ENCODE data around the gene SSB.
A peak's percentile ranks its signal among the peaks of the same experiment; 100 is the strongest.

The SSB gene

GRCh38 chr2:169822036-169822435 lies 23.4 kb downstream of the SSB start:
- DNase-seq (ENCODE audit: extremely low read depth, low read depth), result no peak
- H3K4me3 ChIP-seq (replicated peaks; ENCODE audit: low read depth, low read length), result no peak overlapping the region
- no peak for TF ChIP-seq CTCF (IDR thresholded peaks at IDR 0.05; ENCODE audit: low read depth, low read length, missing control alignments)

- DNase-seq (ENCODE audit: extremely low read depth, low read depth), result no peak
- peak overlapping the region; percentile 76 for H3K4me3 ChIP-seq (replicated peaks; ENCODE audit: low read depth, low read length)
- TF ChIP-seq CTCF (IDR thresholded peaks at IDR 0.05; ENCODE audit: low read depth, low read length, missing control alignments), result no peak
Observed at GRCh38 chr2:169822785-169823392, 24.2 kb downstream of the SSB start.

DNA sequence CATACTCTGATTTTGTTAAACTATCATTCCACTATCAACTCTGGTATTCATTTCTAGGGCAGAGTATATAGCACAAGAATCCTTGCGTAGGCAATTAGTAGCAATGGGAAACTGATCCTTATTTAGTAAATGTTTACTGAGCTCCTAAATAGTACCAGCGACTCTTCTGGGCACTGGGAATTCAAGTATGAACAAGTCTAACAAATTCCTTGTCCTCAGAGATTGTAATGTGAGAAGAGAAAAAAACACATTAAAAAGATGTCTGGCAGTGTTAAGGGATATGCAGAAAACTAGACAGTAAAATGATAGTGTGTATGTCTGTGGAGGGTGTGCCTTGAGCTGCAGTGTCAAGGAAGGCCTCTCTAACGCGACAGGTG lies 25.3 kb downstream of the SSB start:
- peak overlapping the region; percentile 76 for H3K4me3 ChIP-seq (replicated peaks; ENCODE audit: low read depth, low read length)
- no peak for DNase-seq (ENCODE audit: extremely low read depth, low read depth)
- no peak for TF ChIP-seq CTCF (IDR thresholded peaks at IDR 0.05; ENCODE audit: low read depth, low read length, missing control alignments)

- H3K4me3 ChIP-seq (replicated peaks; ENCODE audit: low read depth, low read length), result peak within 1 kb of the TSS; percentile 76
- peak; percentile 47 for DNase-seq (ENCODE audit: extremely low read depth, low read depth)
- peak; percentile 77 for TF ChIP-seq CTCF (IDR thresholded peaks at IDR 0.05; ENCODE audit: low read depth, low read length, missing control alignments)
Observed at GRCh38 chr2:169824373-169825333, 26.0 kb downstream of the SSB start, which contains the start of gene METTL5. TSS of gene METTL5 (minus strand) at chr2:169824905. CDS start at chr2:169824597, 308 bp downstream.

DNA sequence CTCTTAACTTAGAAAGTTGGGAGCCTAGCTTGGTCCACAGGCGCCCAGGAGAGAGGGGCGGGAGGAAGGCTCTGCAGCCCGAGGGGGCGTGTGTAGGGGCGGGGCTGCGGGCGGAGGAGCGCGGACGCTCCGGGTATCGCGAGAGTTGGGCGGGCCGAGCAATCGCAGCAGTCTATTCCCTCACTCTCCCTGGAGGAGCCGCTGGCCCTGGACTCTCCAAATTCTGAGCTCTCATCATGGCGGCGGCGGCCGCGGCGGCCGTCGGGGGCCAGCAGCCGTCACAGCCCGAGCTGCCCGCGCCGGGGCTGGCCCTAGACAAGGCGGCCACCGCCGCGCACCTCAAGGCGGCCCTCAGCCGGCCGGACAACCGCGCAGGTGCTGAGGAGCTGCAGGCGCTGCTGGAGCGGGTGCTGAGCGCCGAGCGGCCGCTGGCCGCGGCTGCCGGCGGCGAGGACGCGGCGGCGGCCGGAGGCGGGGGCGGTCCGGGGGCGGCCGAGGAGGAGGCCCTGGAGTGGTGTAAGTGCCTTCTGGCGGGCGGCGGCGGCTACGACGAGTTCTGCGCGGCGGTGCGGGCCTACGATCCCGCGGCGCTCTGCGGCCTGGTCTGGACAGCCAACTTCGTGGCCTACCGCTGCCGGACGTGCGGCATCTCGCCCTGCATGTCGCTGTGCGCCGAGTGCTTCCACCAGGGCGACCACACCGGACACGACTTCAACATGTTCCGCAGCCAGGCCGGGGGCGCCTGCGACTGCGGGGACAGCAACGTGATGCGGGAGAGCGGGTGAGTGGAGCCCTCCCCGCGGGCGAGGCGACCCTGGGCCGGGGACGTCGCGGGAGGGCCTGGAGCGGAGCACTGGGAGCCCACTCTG lies 28.8 kb downstream of the SSB start, which contains the start of gene UBR3:
TSS of gene UBR3 (plus strand) at position 183 of the 869 bp plus-strand sequence. CDS start at position 237, 54 bp downstream.
- peak; percentile 67 for DNase-seq (ENCODE audit: extremely low read depth, low read depth)
- peak within 1 kb of the TSS; percentile 70 for H3K4me3 ChIP-seq (replicated peaks; ENCODE audit: low read depth, low read length)
- TF ChIP-seq CTCF (IDR thresholded peaks at IDR 0.05; ENCODE audit: low read depth, low read length, missing control alignments), result no peak

DNA sequence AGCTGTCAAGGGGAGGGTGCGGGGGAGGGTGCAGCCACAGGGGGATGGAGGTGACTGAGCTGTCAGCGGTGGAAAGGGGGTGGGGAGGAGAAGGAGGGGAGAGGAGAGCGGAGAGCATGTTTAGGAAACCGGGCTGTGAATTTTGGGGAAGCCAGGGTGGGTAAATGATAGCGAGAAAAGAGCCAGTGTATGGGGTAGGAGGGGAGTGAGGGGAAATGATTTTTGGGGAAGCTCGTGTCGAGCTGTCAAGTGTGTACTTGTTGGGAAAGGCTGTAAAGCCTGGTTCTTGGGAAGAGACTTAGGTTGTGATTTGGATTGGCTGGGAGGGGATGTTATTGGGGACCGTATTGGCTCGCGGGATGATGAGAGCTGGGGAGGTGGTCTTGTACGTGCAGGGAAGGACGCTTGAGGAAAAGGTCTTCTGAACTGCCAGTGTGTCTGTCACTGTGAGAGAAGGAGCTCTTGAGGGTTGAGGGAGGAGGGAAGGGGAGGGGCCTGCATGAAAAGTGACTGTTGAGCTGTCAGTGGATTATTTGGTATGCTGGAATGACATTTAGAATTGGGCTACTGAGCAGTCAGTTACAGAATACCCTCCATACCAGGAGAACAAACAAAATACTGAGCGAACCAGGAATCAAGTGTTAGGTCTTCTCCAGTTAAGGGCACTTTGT lies 29.6 kb downstream of the SSB start:
- no peak for TF ChIP-seq CTCF (IDR thresholded peaks at IDR 0.05; ENCODE audit: low read depth, low read length, missing control alignments)
- H3K4me3 ChIP-seq (replicated peaks; ENCODE audit: low read depth, low read length), result peak overlapping the region; percentile 70
- DNase-seq (ENCODE audit: extremely low read depth, low read depth), result no peak
